Suprapubic skin (tissue), 4 donors: ENCODE results near the gene RGS7. TPM values are rescaled to one million over a fixed set of nuclear protein-coding genes. Genes with fewer than 3 reads are reported as not detected.

Source experiments
- DNase-seq, 2 donors: peaks; one replicate each; pipeline ENCODE4 v3.0.0-alpha.2; 2019; ENCODE audit warnings: low spot score in 2 of 2
- H3K27ac ChIP-seq: fragments of 200-600 bp; sonication (generic); one replicate; pipeline ENCODE4 v1.5.1; 2019
- H3K27me3 ChIP-seq: fragments of 200-600 bp; sonication (generic); one replicate; pipeline ENCODE4 v1.5.1; 2019
- H3K36me3 ChIP-seq: fragments of 200-600 bp; sonication (generic); one replicate; pipeline ENCODE4 v1.5.1; 2019
- H3K4me1 ChIP-seq: fragments of 200-600 bp; sonication (generic); one replicate; pipeline ENCODE4 v1.5.1; 2019
- H3K4me3 ChIP-seq: fragments of 200-600 bp; sonication (generic); one replicate; pipeline ENCODE4 v1.5.1; 2019; ENCODE audit warnings: mild to moderate bottlenecking
- H3K9me3 ChIP-seq: fragments of 200-600 bp; sonication (generic); one replicate; pipeline ENCODE4 v1.5.1; 2019
- EP300 ChIP-seq: sonication (generic); formaldehyde crosslinking; IDR thresholded peaks from one replicate; pipeline ENCODE4 v1.6.1; 2017; ENCODE audit warnings: antibody characterized with exemption
- POLR2A ChIP-seq, 2 donors: fragments of 450-650 bp; IDR thresholded peaks; one replicate each; pipeline ENCODE4 v1.6.1; 2017; ENCODE audit warnings: antibody characterized with exemption in 2 of 2, mild to moderate bottlenecking in 2 of 2, moderate library complexity in 2 of 2
- POLR2AphosphoS5 ChIP-seq, 3 donors: sonication (generic); formaldehyde crosslinking; IDR thresholded peaks; one replicate each; pipeline ENCODE4 v1.6.1; 2017; ENCODE audit warnings: antibody characterized with exemption in 3 of 3
- WGBS: methylation state at CpG from one replicate; pipeline ENCODE4 v1.1.5; 2018; 5-methylcytosine and 5-hydroxymethylcytosine counted together
- total RNA-seq, 4 donors: library from RNA; depleted of rRNA; stranded (reverse); fragments of >200 nt; gene quantifications; one replicate each; pipeline ENCODE4 v1.1.0, GENCODE V29; 2016
- TF ChIP-seq, protein P1 (sequence below), 2 donors: fragments of 200-600 bp in 1 of 2; fragments of 450-650 bp in 1 of 2; sonication (generic) in 1 of 2; IDR thresholded peaks; one replicate each; pipeline ENCODE4 v1.5.1; 2016 to 2019; ENCODE audit warnings: antibody characterized with exemption in 2 of 2, mild to moderate bottlenecking in 1 of 2, moderate library complexity in 1 of 2

RGS7 gene
- total RNA-seq, 4 donors from 2014 or later: not detected

GRCh38 chr1:241274693-241275092 lies 82.3 kb downstream of the RGS7 start:
- no peaks in the 10 kb centered on the region for H3K36me3 ChIP-seq
- no peaks in the 10 kb centered on the region for H3K4me1 ChIP-seq
- no peak overlapping the region for H3K4me3 ChIP-seq
- H3K27ac ChIP-seq: no peak overlapping the region
- no peak for DNase-seq
- TF ChIP-seq, protein P1, sequence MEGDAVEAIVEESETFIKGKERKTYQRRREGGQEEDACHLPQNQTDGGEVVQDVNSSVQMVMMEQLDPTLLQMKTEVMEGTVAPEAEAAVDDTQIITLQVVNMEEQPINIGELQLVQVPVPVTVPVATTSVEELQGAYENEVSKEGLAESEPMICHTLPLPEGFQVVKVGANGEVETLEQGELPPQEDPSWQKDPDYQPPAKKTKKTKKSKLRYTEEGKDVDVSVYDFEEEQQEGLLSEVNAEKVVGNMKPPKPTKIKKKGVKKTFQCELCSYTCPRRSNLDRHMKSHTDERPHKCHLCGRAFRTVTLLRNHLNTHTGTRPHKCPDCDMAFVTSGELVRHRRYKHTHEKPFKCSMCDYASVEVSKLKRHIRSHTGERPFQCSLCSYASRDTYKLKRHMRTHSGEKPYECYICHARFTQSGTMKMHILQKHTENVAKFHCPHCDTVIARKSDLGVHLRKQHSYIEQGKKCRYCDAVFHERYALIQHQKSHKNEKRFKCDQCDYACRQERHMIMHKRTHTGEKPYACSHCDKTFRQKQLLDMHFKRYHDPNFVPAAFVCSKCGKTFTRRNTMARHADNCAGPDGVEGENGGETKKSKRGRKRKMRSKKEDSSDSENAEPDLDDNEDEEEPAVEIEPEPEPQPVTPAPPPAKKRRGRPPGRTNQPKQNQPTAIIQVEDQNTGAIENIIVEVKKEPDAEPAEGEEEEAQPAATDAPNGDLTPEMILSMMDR (IDR thresholded peaks at IDR 0.05): no peak
- TF ChIP-seq POLR2AphosphoS5 (IDR thresholded peaks at IDR 0.05): no peak
- peaks cover 4% of the 10 kb centered on the region for H3K9me3 ChIP-seq
- H3K27me3 ChIP-seq: no peaks in the 10 kb centered on the region
- 79% methylated on average over 4 of the region's 4 CpGs for WGBS

GRCh38 chr1:241272828-241273227 lies 84.2 kb downstream of the RGS7 start:
- no peaks in the 10 kb centered on the region for H3K4me1 ChIP-seq
- H3K9me3 ChIP-seq: no peaks in the 10 kb centered on the region
- no peak for DNase-seq
- no peaks in the 10 kb centered on the region for H3K36me3 ChIP-seq
- H3K27ac ChIP-seq: no peak overlapping the region
- TF ChIP-seq EP300 (no peak), POLR2AphosphoS5 (IDR thresholded peaks at IDR 0.05) (no peak), POLR2A (IDR thresholded peaks at IDR 0.05) (no peak)
- TF ChIP-seq, protein P1 (IDR thresholded peaks at IDR 0.05): no peak
- no peaks in the 10 kb centered on the region for H3K27me3 ChIP-seq
- no peak overlapping the region for H3K4me3 ChIP-seq

DNA sequence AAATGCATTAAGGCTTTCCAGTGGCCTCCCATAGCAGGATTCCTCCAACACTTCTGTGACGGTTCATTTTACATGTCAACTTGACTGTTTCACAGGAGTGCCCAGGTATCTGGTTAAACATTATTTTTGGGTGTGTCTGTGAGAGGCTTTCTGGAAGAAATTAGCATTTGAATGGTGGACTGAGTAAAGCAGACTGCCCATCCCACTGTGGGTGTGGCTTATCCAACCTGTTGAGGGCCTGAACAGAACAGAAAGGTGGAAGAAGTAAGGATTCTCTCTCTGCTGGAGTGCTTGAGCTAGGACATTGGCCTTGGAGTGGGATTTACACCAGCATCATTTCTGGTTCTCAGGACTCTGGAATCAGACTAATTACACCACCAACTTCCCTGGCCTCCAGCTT lies 85.6 kb downstream of the RGS7 start:
- TF ChIP-seq, protein P1 (IDR thresholded peaks at IDR 0.05): no peak
- TF ChIP-seq POLR2AphosphoS5 (IDR thresholded peaks at IDR 0.05): no peak
- TF ChIP-seq POLR2A (IDR thresholded peaks at IDR 0.05): no peak
- no peak for TF ChIP-seq EP300
- no peak overlapping the region for H3K4me3 ChIP-seq
- H3K27ac ChIP-seq: no peak overlapping the region
- no peaks in the 10 kb centered on the region for H3K9me3 ChIP-seq
- DNase-seq: no peak
- H3K27me3 ChIP-seq: no peaks in the 10 kb centered on the region
- H3K4me1 ChIP-seq: no peaks in the 10 kb centered on the region
- 100% methylated on average over 1 of the region's 1 CpG for WGBS
- H3K36me3 ChIP-seq: no peaks in the 10 kb centered on the region

- WGBS: 49% methylated on average over 2 of the region's 2 CpGs
- H3K36me3 ChIP-seq: no peaks in the 10 kb centered on the region
- H3K27me3 ChIP-seq: no peaks in the 10 kb centered on the region
- DNase-seq: no peak
- H3K4me3 ChIP-seq: no peak overlapping the region
- H3K27ac ChIP-seq: no peak overlapping the region
- no peaks in the 10 kb centered on the region for H3K9me3 ChIP-seq
- no peaks in the 10 kb centered on the region for H3K4me1 ChIP-seq
- TF ChIP-seq POLR2AphosphoS5 (IDR thresholded peaks at IDR 0.05) (no peak), POLR2A (IDR thresholded peaks at IDR 0.05) (no peak)
- TF ChIP-seq, protein P1 (IDR thresholded peaks at IDR 0.05): no peak
Observed at GRCh38 chr1:241270016-241270415, 87.0 kb downstream of the RGS7 start.

DNA sequence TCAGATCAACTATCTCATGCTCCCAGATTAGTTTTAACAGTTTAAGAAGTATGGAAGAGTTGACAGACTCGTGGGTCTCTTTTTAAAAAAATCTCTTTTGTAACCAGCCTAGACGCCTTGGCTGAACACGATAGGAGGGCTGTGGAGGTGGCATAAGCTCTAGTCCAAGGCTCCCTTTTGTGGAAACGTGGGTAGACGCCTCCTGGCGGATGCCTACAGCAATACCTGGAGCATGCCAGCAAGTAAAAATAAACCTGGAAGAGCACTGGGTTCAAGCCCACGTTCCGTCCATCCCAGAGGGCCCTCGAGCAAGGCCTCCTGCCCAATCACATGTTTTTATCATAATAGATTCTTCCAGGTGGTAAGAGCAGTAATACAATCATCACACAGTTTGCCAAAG lies 87.9 kb downstream of the RGS7 start:
- Histone ChIP-seq H3K4me1 (no peaks in the 10 kb centered on the region), H3K27ac (no peak overlapping the region), H3K4me3 (no peak overlapping the region), H3K27me3 (no peaks in the 10 kb centered on the region), H3K36me3 (no peaks in the 10 kb centered on the region), H3K9me3 (no peaks in the 10 kb centered on the region)
- no peak for DNase-seq
- 72% methylated on average over 9 of the region's 9 CpGs for WGBS
- TF ChIP-seq EP300: no peak
- no peak for TF ChIP-seq POLR2A (IDR thresholded peaks at IDR 0.05)
- TF ChIP-seq POLR2AphosphoS5 (IDR thresholded peaks at IDR 0.05): no peak
- TF ChIP-seq, protein P1 (IDR thresholded peaks at IDR 0.05): no peak
